GM12878 (cell line): ENCODE measurements around the gene ARHGEF10L.

Experiments
- CEBPB ChIP-seq, 2 experiments: fragments of 150-350 bp in 1 of 2; IDR thresholded peaks; 2 replicates each; pipeline ENCODE4 v1.6.1; 2012 to 2014; ENCODE audit warnings: low read depth in 2 of 2, low read length in 2 of 2, borderline replicate concordance in 1 of 2, inconsistent platforms in 1 of 2
- CHD2 ChIP-seq: IDR thresholded peaks from 2 replicates; pipeline ENCODE4 v1.6.1; 2011; ENCODE audit warnings: low read depth, low read length, improper control_type of control experiment, borderline replicate concordance
- CTCF ChIP-seq, 3 experiments: IDR thresholded peaks in 2 of 3; conservative IDR thresholded peaks in 1 of 3; 2 replicates each; pipeline ENCODE4 v1.5.1; 2011; ENCODE audit warnings: low read depth in 3 of 3, low read length in 3 of 3, mild to moderate bottlenecking in 3 of 3, control low read depth in 2 of 3, moderate library complexity in 2 of 3, inconsistent platforms in 1 of 3, mixed read lengths in 1 of 3; ENCODE audit not compliant: control insufficient read depth in 2 of 3, insufficient read depth in 1 of 3; ENCODE audit errors: extremely low read depth in 1 of 3
- E2F8 ChIP-seq: fragments of 450-650 bp; IDR thresholded peaks from 2 replicates; pipeline ENCODE4 v1.6.1; 2018; ENCODE audit warnings: mild to moderate bottlenecking, low read depth, moderate library complexity; ENCODE audit not compliant: partially characterized antibody
- EZH2 ChIP-seq: IDR thresholded peaks from 2 replicates; pipeline ENCODE4 v1.6.1; 2012; ENCODE audit warnings: low read depth, mild to moderate bottlenecking, control low read depth, inconsistent platforms, low read length, borderline replicate concordance; ENCODE audit not compliant: control insufficient read depth
- HDAC2 ChIP-seq: fragments of 200-600 bp; sonication (generic); IDR thresholded peaks from 2 replicates; pipeline ENCODE4 v1.6.1; 2017
- IRF4 ChIP-seq: IDR thresholded peaks from 2 replicates; pipeline ENCODE4 v1.6.1; 2011; ENCODE audit warnings: low read depth, low read length
- LARP7 ChIP-seq: fragments of 450-650 bp; IDR thresholded peaks from 2 replicates; pipeline ENCODE4 v1.6.1; 2017; ENCODE audit warnings: mild to moderate bottlenecking
- NR2C2 ChIP-seq: IDR thresholded peaks from 2 replicates; pipeline ENCODE4 v1.6.1; 2011; ENCODE audit warnings: borderline replicate concordance, low read depth; ENCODE audit not compliant: control insufficient read depth, insufficient read length
- SREBF2 ChIP-seq: IDR thresholded peaks from 2 replicates; pipeline ENCODE4 v1.6.1; 2012; ENCODE audit warnings: mild to moderate bottlenecking, low read length
- TAF1 ChIP-seq: IDR thresholded peaks from 2 replicates; pipeline ENCODE4 v1.6.1; 2011; ENCODE audit warnings: mild to moderate bottlenecking, low read depth, low read length, borderline replicate concordance
- TBL1XR1 ChIP-seq: IDR thresholded peaks from 2 replicates; pipeline ENCODE4 v1.6.1; 2012; ENCODE audit warnings: low read depth, low read length, improper control_type of control experiment
- TCF7 ChIP-seq: IDR thresholded peaks from 2 replicates; pipeline ENCODE4 v1.6.1; 2014; ENCODE audit warnings: antibody characterized with exemption, borderline replicate concordance
- TF ChIP-seq, protein P1 (sequence below): IDR thresholded peaks from 2 replicates; pipeline ENCODE4 v1.6.1; 2012; ENCODE audit warnings: mild to moderate bottlenecking, low read depth, low read length

- TF ChIP-seq TBL1XR1: no peak
- TF ChIP-seq LARP7: 0 out of 2 replicates have a peak, but pooled peaks have one; percentile 18
- TF ChIP-seq CTCF (IDR thresholded peaks at IDR 0.05 in 2 of 3, conservative IDR thresholded peaks at IDR 0.05 in 1 of 3; ENCODE audit: control insufficient read depth in 2 of 3, extremely low read depth in 1 of 3, insufficient read depth in 1 of 3, low read depth in 3 of 3, low read length in 3 of 3): no peak
- TF ChIP-seq TAF1: no peak
- no peak for TF ChIP-seq E2F8
- no peak for TF ChIP-seq CEBPB (IDR thresholded peaks at IDR 0.05; ENCODE audit: borderline replicate concordance in 1 of 2, low read depth in 2 of 2, low read length in 2 of 2)
- TF ChIP-seq, protein P1, sequence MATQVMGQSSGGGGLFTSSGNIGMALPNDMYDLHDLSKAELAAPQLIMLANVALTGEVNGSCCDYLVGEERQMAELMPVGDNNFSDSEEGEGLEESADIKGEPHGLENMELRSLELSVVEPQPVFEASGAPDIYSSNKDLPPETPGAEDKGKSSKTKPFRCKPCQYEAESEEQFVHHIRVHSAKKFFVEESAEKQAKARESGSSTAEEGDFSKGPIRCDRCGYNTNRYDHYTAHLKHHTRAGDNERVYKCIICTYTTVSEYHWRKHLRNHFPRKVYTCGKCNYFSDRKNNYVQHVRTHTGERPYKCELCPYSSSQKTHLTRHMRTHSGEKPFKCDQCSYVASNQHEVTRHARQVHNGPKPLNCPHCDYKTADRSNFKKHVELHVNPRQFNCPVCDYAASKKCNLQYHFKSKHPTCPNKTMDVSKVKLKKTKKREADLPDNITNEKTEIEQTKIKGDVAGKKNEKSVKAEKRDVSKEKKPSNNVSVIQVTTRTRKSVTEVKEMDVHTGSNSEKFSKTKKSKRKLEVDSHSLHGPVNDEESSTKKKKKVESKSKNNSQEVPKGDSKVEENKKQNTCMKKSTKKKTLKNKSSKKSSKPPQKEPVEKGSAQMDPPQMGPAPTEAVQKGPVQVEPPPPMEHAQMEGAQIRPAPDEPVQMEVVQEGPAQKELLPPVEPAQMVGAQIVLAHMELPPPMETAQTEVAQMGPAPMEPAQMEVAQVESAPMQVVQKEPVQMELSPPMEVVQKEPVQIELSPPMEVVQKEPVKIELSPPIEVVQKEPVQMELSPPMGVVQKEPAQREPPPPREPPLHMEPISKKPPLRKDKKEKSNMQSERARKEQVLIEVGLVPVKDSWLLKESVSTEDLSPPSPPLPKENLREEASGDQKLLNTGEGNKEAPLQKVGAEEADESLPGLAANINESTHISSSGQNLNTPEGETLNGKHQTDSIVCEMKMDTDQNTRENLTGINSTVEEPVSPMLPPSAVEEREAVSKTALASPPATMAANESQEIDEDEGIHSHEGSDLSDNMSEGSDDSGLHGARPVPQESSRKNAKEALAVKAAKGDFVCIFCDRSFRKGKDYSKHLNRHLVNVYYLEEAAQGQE: no peak
- no peak for TF ChIP-seq TCF7
- no peak for TF ChIP-seq SREBF2
- TF ChIP-seq EZH2: no peak
- TF ChIP-seq CHD2: no peak
- no peak for TF ChIP-seq HDAC2
- TF ChIP-seq IRF4: no peak
- TF ChIP-seq NR2C2: no peak
These were observed at the start of gene ARHGEF10L for GRCh38 chr1:17539477-17540254.
